ENCODE measurements around the gene CHM. TPM values are rescaled to one million over a fixed set of nuclear protein-coding genes. Genes with fewer than 3 reads are reported as not detected.

Gene CHM
- total and polyA plus RNA-seq, 2 of the 8 experiments (the other 6 are each of a cell fraction or from before 2014, with no cell fraction given): 8.6 to 15.5 TPM

- Histone ChIP-seq H3K18ac (ENCODE audit: extremely low read depth, low read length) (no peak overlapping the region), H3K23ac (ENCODE audit: insufficient read length) (no peak overlapping the region), H2BK15ac (ENCODE audit: low read length) (no peak overlapping the region), H3K9me3 (ENCODE audit: insufficient read depth in 2 of 2, low read depth in 1 of 2, low read length in 1 of 2) (no peaks in the 10 kb centered on the region), H3K79me2 (ENCODE audit: control insufficient read depth in 1 of 2, insufficient read depth in 2 of 2, low read length in 2 of 2) (peaks cover 0 to 27% of the 10 kb centered on the region in 2 experiments; a peak in 2 of 4 replicates), H3K79me1 (ENCODE audit: low read depth, low read length) (no peaks in the 10 kb centered on the region; the same call in none of the 2 replicates), H3K23me2 (ENCODE audit: low read depth, low read length) (no peaks in the 10 kb centered on the region), H3K56ac (replicated peaks; ENCODE audit: insufficient read length, low read depth, low read length) (no peak overlapping the region), H3K4me3 (ENCODE audit: extremely low read depth in 1 of 4, insufficient read depth in 2 of 4, low read depth in 3 of 4, low read length in 4 of 4) (no peak overlapping the region), H4K5ac (ENCODE audit: insufficient read length, low read depth, low read length) (no peak overlapping the region), H2BK20ac (ENCODE audit: low read length) (no peak overlapping the region), H2BK5ac (ENCODE audit: low read depth, low read length) (no peak overlapping the region), H3K27me3 (replicated peaks in 1 of 4; ENCODE audit: control insufficient read depth in 3 of 4, extremely low read depth in 1 of 4, insufficient read depth in 3 of 4, low read length in 3 of 4) (no peaks in the 10 kb centered on the region), H3K9ac (replicated peaks in 1 of 4; ENCODE audit: extremely low read depth in 1 of 4, low read depth in 3 of 4, low read length in 3 of 4) (no peak overlapping the region), H2BK120ac (replicated peaks; ENCODE audit: low read depth, low read length) (no peak overlapping the region), H3K4me2 (ENCODE audit: insufficient read depth in 1 of 2, low read depth in 2 of 2, low read length in 2 of 2) (no peak overlapping the region), H3K4ac (replicated peaks; ENCODE audit: insufficient read length, low read depth, low read length) (no peak overlapping the region), H3K27ac (ENCODE audit: low read depth, low read length) (no peak overlapping the region), H4K91ac (replicated peaks; ENCODE audit: insufficient read length, low read length) (no peak overlapping the region), H4K8ac (ENCODE audit: extremely low read depth, insufficient read depth, low read length) (no peak overlapping the region), H2AK5ac (ENCODE audit: low read depth, low read length) (no peak overlapping the region), H4K20me1 (replicated peaks in 1 of 2; ENCODE audit: control insufficient read depth in 1 of 2, insufficient read depth in 2 of 2, low read length in 2 of 2) (no peaks in the 10 kb centered on the region), H3K36me3 (ENCODE audit: control insufficient read depth in 2 of 4, insufficient read depth in 4 of 4, low read length in 3 of 4) (no peaks in the 10 kb centered on the region), H3K4me1 (replicated peaks in 1 of 4; ENCODE audit: control insufficient read depth in 3 of 4, insufficient read depth in 4 of 4, low read length in 3 of 4) (peaks cover 0 to 9% (median 2%) of the 10 kb centered on the region in 4 experiments; a peak in 4 of 7 replicates), H3K14ac (ENCODE audit: insufficient read length) (no peak overlapping the region), H2BK12ac (ENCODE audit: low read depth, low read length) (no peak overlapping the region), H2AFZ (ENCODE audit: low read length) (no peak overlapping the region)
- ChIA-PET POLR2A (ENCODE audit: partially characterized antibody) (no interaction called here), CTCF (ENCODE audit: partially characterized antibody) (no interaction called here)
- FAIRE-seq (no peak), DNase-seq (ENCODE audit: low read depth in 1 of 2, low spot score in 2 of 2) (no peak)
- no peak for TF ChIP-seq SIX5 (IDR thresholded peaks at IDR 0.05; ENCODE audit: low read depth, low read length)
- TF ChIP-seq CHD2 (IDR thresholded peaks at IDR 0.05; ENCODE audit: low read length): no peak
- TF ChIP-seq NANOG (IDR thresholded peaks at IDR 0.05; ENCODE audit: insufficient read depth, low read depth, low read length, poor library complexity, severe bottlenecking): no peak
- TF ChIP-seq TEAD4 (IDR thresholded peaks at IDR 0.05; ENCODE audit: low read depth, low read length): no peak
- TF ChIP-seq YY1 (IDR thresholded peaks at IDR 0.05; ENCODE audit: low read depth, low read length): no peak
- no peak for TF ChIP-seq SP1 (IDR thresholded peaks at IDR 0.05; ENCODE audit: low read depth, low read length)
- TF ChIP-seq ATF2 (IDR thresholded peaks at IDR 0.05; ENCODE audit: low read length): no peak
- TF ChIP-seq HDAC2 (IDR thresholded peaks at IDR 0.05; ENCODE audit: borderline replicate concordance in 1 of 2, low read depth in 2 of 2, low read length in 2 of 2): no peak
- no peak for TF ChIP-seq KDM1A (IDR thresholded peaks at IDR 0.05; ENCODE audit: borderline replicate concordance, low read length)
- TF ChIP-seq RFX5 (IDR thresholded peaks at IDR 0.05; ENCODE audit: borderline replicate concordance, low read depth, low read length): no peak
- TF ChIP-seq GTF2F1 (IDR thresholded peaks at IDR 0.05; ENCODE audit: borderline replicate concordance, low read depth, low read length): no peak
These were observed 48.4 kb downstream of the CHM start for GRCh38 chrX:85998954-85999353.
